HG03039 (cell line): Measurements from ENCODE around the gene FOXD1.
"Not testable (repeated sequence)": the region's sequence is repeated elsewhere in the genome, so short reads cannot be mapped to it uniquely, and the experiment has no call there.

Source experiments
- ATAC-seq: cut with Tn5 transposase; IDR thresholded peaks from one replicate; pipeline ENCODE4 v1.9.1; 2021; ENCODE audit warnings: mild to moderate bottlenecking, moderate library complexity; ENCODE audit not compliant: unreplicated experiment

Gene FOXD1

DNA sequence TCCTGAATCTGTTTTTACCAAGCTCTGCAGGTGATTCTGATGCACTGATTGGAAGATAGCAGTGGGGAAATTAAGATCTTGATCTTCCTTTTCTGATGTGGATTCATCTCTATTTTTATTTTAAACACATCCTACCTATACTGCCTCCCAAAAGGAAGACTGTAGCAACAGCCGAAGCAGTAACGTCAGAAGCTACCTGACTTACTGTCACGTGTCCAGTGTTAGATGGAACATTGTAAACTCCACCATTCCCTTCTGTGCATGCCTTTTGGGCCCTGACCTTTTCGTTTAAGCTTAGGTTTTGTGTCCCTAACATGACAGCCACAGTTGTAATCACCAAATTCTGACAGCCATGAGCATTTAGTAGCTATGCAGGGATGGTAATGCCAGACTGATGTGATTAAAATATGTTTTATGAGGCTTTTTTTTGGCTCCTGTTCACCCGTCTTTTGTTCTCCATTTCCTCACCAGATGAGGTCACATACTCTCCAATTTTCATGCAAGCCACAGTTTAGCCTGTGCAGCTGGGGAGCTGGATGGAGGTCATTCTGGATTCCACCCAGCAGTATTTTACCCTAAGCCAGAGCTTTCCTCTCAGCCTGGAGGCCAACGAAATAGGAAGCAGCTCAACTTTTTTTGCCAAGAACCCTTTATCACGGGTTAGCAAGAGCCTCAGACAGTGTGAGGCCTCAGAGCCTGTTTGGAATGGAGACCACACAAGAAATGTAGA is 15.6 kb upstream of the FOXD1 start:
- no peak for ATAC-seq

DNA sequence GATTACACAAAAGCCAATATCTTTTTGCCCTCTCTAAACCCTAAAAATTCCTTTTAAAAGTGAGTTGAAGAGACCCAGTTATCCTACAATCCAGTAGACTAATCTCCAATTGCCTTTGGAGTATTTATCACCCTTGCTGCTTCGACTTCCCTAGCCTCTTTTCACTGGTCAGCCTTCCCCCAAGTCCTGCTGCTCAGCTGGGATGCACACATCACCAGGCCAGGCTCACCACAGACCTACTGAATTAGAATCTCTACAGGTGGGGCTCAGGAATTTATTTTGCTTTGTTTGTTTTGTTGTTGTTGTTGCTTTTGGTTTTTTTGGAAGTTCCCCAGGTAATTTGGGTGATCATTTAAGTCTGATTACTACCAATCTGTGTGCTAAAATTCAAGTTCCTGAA is 11.6 kb upstream of the FOXD1 start:
- ATAC-seq: no peak

DNA sequence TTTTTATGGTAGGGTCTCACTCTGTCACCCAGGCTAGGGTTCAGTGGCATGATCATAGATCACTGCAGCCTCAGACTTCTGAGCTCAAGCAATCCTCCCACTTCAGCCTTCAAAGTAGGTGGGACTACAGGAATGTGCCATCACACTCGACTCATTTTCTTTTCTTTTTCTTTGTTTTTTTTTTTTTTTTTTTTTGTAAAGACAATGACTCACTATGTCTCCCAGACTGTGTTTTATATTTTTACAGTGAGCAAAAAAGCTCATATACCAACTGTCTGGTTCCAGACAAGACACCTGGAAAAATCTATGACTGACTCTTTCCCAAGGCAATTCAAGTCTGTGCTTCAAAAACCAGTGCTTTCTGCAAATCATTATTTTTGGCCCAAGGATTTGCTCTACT is 10.8 kb upstream of the FOXD1 start:
- ATAC-seq: no peak

DNA sequence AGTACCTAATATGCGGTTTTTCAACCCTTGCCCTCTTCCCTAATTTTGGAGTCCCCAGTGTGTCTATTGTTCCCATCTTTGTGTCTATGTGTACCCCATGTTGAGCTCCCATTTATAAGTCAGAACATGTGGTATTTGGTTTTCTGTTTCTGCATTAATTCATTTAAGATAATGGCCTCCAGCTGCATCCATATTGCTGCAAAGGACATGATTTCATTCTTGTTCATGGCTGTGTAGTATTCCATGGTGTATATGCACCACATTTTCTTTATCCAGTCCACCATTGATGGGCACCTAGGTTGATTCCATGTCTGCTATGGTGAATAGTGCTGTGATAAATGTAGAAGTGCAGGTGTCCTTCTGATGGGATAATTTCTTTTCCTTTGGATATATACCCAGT is 7.9 kb upstream of the FOXD1 start:
- ATAC-seq: not testable (repeated sequence)

DNA sequence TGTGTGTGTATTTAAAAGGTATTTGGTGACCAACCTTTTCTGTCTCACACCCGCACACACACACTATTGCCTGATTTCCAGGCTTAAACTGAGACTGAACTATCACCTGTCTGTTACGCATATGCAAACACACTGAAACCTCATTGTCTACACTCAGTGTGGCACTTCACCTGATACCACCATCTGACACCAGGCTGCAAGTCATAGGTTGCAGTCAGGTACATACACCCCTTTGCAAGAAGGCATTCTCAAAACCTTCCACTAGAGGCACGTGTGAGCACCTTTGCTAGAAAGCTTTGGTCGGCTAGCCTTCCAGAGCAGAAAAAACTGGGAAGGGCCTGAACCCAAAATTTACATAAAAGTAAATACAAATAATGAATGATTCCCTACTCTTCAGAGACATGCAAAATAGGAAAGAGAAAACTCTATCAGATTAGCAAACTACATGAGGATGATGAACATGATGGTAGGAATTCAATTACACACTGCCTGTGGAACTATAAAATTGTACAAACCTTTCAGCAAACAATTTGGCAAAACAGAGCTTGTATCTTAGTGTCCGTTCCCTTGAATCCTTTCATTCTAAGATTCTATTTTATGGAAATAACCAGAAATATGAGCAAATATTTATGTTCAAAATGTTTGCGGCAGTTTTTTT is 5.9 kb upstream of the FOXD1 start:
- ATAC-seq: peak; percentile 73

DNA sequence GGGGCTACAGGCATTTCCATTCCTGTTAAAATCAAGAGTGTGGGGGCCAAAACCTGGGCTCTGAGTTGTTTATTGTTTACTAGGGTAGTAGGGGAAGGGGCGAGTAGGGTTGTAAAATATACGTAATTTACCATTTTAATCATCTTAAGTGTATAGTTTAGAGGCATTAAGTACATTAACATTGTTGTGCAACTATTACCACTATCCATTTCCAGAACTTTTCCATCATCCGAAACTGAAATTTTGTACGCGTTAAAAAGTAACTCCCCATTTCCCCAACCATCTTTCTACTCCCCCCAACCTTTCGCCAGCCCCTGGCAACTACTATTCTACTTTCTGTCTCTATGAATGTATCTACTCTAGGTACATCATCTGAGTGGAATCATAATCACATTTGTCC is 3.6 kb upstream of the FOXD1 start:
- ATAC-seq: no peak

DNA sequence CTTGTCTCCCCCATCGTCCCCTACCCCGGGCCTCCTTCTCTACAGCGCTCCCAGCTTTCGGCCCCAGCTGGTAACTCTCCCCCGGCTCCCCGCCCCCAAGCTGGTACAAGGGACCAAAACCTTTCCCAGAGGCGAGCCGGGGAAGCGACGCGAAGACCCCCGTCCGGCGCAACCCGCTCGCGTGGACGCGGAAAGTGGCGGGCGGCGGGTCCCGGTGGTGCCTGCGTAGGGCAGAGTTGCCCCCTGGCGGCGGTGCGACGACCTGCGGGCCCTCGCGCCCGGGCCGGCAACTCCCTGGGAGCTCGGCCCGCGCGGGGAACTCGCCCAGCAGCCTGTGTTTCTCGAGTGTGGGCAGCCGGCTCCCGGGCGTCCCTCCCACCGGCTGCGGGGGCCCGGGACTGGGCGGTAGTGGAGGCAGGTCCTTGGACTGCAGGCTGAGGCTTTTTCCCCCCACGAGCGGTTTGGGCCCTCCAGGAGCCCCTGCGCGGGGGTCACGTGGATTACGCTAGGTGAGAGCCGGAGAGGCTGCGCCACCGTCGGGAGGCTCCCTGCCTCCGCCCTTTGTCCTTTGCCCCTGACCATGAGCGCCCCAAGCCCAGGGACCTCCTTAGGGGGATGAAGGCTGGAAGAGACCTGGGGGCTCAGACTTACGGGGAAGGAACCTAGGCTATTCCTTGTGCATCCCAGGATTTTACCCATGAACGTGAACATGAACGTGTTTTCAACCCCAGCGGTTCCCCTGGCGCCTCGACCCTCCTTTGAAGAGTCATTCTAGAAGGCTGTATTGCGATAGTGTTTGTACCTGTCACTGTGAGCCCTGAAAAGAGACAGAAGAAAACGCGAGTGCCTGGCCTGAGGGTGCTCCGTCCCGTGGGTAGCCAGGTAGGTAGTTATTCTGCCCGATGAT is 2.9 kb upstream of the FOXD1 start:
- no peak for ATAC-seq

DNA sequence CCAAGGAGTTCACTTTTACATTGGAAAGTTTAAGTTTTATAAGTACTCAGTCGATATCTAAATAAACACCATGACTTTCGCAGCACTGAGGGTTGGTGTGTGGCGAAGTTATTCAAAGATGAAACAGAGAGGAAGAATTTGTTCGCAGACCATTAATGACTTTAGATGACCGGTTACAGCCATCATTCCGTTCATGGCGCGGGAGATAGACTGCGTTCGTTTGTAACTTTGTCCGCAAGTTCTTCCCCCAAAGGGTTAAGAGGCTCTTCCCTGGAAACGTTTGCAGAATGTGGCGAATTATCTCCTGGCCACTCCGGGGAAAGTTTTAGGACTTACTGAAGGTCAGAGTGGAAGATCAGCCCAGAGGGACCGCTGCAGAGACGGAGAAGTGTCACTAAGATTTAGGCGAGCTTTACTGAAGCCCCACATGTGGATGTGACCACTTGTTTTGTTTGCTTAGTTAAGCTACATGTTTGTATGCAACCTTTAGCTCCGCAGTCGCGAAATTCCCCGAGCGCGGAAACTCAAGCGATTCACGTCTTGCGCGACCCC is 2.2 kb upstream of the FOXD1 start:
- no peak for ATAC-seq

DNA sequence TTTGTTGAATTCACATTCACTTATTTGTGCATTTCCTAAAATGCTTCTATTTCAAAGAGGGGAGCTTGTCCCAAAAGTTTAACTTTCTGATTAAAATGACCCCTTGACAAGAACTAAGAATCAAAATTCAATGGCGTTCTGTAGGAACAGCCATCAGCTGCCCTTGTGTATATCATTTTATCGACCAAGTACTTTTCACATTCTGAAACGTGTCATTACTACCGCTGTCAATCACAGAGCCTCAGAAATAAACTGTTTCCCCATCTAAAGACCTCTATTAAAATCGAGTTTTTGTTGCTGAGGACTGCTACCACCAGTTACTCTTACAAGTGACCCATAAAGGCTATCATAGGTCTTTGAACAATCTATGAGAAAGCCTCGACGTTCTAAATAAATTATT is 1.6 kb upstream of the FOXD1 start:
- no peak for ATAC-seq

DNA sequence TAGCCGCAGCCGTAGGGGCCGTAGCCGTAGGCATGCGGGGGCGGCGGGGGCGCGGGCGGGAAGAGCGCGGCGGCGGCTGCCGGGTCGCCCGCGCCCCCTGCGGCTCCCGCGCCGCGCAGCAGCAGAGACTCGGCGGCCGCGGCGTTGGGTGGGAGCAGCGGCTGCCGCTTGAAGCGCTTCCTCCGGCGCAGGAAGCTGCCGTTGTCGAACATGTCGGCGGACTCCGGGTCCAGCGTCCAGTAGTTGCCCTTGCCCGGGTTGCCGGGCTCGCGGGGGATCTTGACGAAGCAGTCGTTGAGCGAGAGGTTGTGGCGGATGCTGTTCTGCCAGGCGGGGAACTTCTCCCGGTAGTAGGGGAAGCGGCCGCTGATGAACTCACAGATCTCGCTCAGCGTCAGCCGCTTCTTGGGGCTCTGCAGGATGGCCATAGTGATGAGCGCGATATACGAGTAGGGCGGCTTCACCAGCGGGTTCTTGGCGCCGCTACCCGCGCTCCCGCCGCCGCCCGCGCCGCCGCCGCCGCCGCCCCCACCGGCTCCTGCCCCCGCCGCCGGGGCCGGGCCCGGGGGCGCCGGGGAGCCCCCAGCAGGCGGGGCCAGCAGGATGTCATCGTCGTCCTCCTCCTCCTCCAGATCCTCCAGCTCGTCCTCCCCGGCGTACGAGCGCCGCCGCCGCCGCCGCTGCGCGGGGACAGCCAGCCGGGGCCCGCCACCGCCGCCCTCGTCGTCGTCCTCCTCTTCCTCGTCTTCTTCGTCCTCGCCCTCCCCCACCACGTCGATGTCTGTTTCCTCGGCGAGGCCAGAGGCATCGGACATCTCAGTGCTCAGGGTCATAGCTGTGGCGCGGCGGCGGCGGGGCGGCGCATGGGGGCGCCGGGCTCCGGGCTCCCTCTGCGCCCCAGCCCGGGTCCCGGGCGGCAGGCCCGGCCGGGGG is 781 bp downstream of the FOXD1 start:
- ATAC-seq: no peak

DNA sequence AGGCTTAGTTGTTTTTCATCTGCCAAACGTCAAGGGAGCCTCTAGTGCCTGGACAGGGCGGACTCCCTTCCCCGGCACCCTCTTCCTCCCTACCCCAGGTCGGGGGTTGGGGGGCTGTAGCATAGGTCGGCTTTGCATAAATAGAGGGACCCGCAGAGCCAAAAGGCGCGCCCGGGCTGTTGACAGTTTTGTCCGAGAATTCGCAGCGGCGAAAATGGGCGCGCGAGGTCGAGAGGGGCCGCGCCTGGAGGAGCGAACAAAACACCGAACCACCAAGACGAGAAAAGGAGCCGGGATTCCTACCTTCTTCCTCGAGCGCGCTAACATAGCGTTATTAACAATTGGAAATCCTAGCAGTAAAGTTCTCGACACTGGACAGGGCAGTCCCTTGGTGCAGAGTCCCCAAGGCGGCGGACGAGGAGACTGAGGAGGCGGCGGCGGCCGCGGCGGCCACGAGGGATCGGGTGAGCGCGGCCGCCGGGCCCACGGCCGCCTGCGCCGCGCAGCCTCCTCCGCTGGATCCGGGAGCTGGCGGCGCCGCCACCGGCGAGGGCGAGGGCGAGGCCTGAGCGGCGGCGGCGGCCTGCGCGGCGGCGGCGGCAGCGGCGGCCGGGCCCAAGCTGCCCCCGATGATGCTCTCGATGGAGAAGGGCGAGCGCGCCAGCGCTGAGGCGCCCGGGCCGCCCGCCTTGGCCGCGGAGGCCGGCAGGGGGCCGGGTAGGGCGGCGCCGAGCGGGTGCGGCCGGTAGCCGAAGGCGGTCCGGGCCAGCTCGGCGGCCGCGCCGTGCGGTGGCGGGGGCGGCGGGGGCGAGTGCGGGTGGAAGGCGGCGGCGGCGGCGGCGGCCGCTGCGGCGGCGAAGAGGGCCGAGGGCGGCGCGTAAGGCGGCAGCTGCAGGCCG is 1.7 kb downstream of the FOXD1 start:
- ATAC-seq: no peak

DNA sequence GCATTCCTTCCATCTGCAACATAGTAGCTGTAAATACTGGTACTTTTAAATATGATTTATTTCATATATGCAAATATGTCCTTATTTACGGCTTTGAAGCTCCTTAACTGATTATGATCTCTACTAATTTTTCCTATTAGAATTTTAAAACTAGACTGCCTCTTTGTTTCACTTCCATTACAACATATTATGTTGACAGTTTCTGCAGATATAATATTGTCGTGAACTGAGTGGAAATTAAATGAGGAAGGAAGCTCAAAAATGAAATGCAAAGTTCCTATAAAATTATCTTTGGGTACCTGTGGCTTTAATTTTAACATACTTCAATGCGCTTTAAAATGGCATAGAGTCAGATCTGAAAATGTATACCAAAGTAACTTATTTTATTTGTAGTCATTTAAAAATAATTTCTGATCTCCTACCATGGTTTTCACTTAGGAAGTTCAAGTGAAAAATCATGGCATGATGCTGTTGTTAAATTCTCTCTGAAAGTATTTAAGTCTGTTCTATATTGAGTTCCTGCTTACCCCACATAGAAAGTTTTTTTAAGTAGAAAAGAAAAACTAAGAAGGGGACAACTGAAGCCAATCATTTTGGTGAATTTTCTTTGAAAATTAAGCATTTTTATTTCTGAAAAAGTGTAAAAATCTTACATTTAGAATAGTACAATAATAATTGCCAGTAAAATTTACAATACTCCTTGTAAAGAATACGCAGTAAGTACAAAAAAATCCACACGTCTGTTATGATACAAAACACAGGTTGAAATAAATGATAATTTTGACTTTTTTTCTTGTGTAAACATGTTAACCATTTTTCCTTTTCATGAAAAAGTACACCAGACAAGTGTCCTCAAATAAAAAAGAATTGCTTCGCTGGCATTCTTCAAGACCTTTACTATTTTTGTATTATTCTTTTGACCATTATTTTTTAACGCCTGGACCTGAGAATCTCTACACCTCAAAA is 2.6 kb downstream of the FOXD1 start:
- no peak for ATAC-seq

DNA sequence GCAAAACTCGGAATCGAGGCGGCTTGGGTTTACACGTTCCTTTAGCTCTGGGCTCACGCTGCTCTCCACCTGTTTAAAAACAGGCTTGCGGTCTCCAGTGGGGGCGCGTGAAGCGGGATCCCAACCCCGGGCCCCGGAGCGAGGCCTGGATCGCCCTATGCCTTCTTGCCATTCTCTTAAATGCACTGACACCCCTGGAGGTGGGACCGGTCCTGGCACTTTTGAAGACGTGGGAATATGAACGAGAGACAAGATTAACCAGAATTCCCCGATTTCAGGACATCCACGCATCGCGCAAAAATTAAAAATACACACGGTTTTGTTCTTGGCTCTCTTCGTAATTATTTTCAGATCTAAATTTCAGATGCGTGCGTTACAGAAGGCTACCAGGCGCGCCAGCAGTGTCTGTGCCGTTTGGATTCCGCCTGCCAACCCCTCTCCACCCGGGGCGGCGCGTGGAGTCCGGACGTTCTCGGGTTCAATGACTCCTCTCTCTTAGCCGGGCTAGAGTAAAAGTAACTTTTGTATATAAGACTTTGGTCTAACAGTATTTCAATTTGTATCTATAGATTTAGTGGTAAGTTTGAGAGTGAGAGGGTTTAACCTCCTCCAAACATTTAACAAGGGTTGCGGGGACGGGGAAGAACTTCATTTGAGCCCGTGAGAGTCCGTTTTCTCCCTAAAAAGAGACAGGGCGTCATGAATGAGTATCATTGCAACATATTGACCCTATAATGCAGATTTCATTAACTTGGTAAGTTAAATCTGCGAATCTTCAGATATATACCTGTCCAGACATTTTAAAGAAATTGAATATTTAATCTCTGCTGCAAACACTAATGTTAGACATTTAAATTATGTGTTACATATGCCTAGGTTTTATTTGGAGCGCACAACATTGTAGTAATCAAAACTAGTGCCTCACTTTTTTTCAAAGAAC is 3.8 kb downstream of the FOXD1 start:
- no peak for ATAC-seq

DNA sequence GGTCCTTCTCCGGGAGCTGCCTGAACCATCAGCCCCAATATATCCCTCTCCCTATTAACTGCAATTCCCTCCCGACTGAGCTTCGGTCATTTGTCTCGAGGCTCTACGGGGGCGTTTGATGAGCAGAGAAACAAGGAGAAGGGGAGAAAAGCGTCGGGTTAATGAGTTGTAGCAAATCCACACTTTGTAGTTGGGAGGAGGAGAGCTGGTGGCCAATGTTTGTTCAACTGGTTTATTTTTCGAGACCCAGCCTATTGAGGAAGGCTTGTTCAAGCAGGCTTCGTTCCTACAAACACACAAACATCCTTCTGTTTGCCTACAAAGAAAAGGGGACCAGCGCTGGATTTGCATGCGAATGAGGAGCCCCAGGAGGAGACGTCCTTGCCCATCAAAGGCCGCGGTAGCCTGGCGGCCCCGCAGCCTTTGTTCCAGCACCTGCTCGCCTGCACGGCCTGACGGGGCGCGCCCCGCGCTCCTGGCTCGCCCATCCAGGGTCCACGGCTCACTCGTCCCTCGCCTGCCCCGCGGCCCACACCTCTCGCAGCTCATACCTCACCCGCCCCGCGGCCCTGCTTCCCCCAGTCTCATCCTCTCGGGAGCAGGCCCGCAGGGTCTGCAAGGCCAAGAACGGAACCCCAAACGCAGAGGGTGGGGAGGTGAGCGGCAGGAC is 4.6 kb downstream of the FOXD1 start:
- ATAC-seq: no peak

DNA sequence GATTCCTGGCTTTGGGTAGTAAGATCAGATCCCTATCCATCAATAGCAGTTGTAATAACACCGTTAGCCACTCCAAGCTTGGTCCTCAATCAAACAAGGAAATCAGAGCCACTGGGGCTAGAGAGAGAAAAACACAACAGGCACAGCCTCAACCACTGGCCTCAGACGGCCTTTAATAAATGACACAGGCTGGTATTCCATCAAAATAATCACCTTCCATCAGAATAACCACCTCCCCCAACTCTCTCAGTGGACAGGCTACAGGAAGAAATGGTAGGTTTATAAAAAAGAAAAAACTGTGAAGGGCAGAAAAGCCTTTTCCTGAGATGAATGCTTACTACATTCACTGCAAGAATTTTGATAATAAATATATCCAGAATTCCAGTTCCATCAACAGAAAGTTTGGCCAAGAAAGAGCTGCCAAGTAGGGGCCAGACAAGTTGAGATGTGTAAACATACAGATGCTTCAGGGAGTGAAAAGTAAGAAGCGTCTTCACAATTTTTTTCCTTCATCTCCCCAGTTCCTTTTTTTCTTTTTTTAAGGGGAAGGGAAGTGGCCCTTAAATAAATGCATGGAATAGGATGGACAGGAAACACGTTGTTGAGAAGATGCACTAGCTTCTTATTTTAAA is 5.5 kb downstream of the FOXD1 start:
- ATAC-seq: no peak

DNA sequence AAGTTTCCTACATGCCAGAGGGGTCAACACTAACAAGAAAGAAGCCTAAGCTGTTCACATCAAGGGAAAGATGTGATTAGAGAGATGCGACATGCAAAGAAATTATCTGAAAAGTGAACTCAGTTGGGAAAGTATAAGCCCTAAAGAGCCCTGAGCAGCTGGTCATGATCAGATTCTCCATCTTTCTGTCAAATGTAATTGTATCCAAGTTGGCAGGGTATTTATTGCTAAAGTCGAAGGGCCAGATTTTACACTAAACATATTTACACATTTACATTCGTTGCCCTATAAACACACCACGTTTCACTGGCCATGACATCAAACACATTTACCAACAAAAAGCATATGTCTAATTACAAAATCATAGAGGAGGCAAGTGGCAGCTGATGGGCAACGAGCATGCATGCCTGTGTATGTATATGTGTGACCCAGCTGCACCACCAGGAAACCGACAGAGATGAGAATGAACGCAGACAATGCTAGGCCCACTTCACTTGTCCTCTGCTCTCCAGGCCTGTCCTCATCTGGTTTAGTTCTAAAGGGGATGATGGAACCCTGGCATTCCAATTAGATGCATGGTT is 6.3 kb downstream of the FOXD1 start:
- ATAC-seq: no peak
